ENCODE results near the gene SLC6A13. TPM values are rescaled to one million over a fixed set of nuclear protein-coding genes. Genes with fewer than 3 reads are reported as not detected.

SLC6A13 gene
- polyA plus RNA-seq, 1 experiment = not detected

GRCh38 chr12:256225-256624, 6.4 kb downstream of the SLC6A13 start:
- Histone ChIP-seq H3K4me3 (ENCODE audit: low read depth, low read length) (no peak overlapping the region), H3K27me3 (ENCODE audit: control insufficient read depth, insufficient read depth, low read length) (peaks cover 48% of the 10 kb centered on the region), H3K9me3 (ENCODE audit: control insufficient read depth, insufficient read depth, low read length) (no peaks in the 10 kb centered on the region), H3K27ac (ENCODE audit: low read depth, low read length) (no peak overlapping the region)
- no peak for DNase-seq (ENCODE audit: low read depth, low spot score)
- POLR2A ChIA-PET = no interaction called here
- CTCF ChIA-PET = no interaction called here
- TF ChIP-seq CTCF (IDR thresholded peaks at IDR 0.05; ENCODE audit: low read depth, low read length) = no peak

GRCh38 chr12:254912-255311, 7.7 kb downstream of the SLC6A13 start:
- no peak for DNase-seq (ENCODE audit: low read depth, low spot score)
- H3K27me3 ChIP-seq (ENCODE audit: control insufficient read depth, insufficient read depth, low read length) = peaks cover 46% of the 10 kb centered on the region
- POLR2A ChIA-PET = no interaction called here
- H3K9me3 ChIP-seq (ENCODE audit: control insufficient read depth, insufficient read depth, low read length) = no peaks in the 10 kb centered on the region
- CTCF ChIA-PET = no interaction called here
- no peak overlapping the region for H3K27ac ChIP-seq (ENCODE audit: low read depth, low read length)
- H3K4me3 ChIP-seq (ENCODE audit: low read depth, low read length) = no peak overlapping the region
- TF ChIP-seq CTCF (IDR thresholded peaks at IDR 0.05; ENCODE audit: low read depth, low read length) = no peak

- no peak overlapping the region for H3K27ac ChIP-seq (ENCODE audit: low read depth, low read length)
- H3K4me3 ChIP-seq (ENCODE audit: low read depth, low read length) = no peak overlapping the region
- CTCF ChIA-PET = no interaction called here
- POLR2A ChIA-PET = no interaction called here
- H3K27me3 ChIP-seq (ENCODE audit: control insufficient read depth, insufficient read depth, low read length) = peaks cover 42% of the 10 kb centered on the region
- no peak for TF ChIP-seq CTCF (IDR thresholded peaks at IDR 0.05; ENCODE audit: low read depth, low read length)
- no peaks in the 10 kb centered on the region for H3K9me3 ChIP-seq (ENCODE audit: control insufficient read depth, insufficient read depth, low read length)
- no peak for DNase-seq (ENCODE audit: low read depth, low spot score)
Measured at GRCh38 chr12:254039-254438, 8.6 kb downstream of the SLC6A13 start.

GRCh38 chr12:253116-253831, 9.4 kb downstream of the SLC6A13 start:
- H3K27ac ChIP-seq (ENCODE audit: low read depth, low read length) = no peak overlapping the region
- H3K9me3 ChIP-seq (ENCODE audit: control insufficient read depth, insufficient read depth, low read length) = no peaks in the 10 kb centered on the region; the same call in 1 of the 2 replicates
- peaks cover 36% of the 10 kb centered on the region for H3K27me3 ChIP-seq (ENCODE audit: control insufficient read depth, insufficient read depth, low read length)
- POLR2A ChIA-PET = no interaction called here
- CTCF ChIA-PET = no interaction called here
- TF ChIP-seq CTCF (IDR thresholded peaks at IDR 0.05; ENCODE audit: low read depth, low read length) = no peak
- no peak overlapping the region for H3K4me3 ChIP-seq (ENCODE audit: low read depth, low read length)
- DNase-seq (ENCODE audit: low read depth, low spot score) = no peak

- ChIA-PET CTCF (no interaction called here), POLR2A (no interaction called here)
- no peak overlapping the region for H3K4me3 ChIP-seq (ENCODE audit: low read depth, low read length)
- DNase-seq (ENCODE audit: low read depth, low spot score) = no peak
- no peak overlapping the region for H3K27ac ChIP-seq (ENCODE audit: low read depth, low read length)
- TF ChIP-seq CTCF (IDR thresholded peaks at IDR 0.05; ENCODE audit: low read depth, low read length) = no peak
- H3K27me3 ChIP-seq (ENCODE audit: control insufficient read depth, insufficient read depth, low read length) = peaks cover 33% of the 10 kb centered on the region
- no peaks in the 10 kb centered on the region; the same call in 1 of the 2 replicates for H3K9me3 ChIP-seq (ENCODE audit: control insufficient read depth, insufficient read depth, low read length)
Measured at GRCh38 chr12:252636-253035, 10.0 kb downstream of the SLC6A13 start.
